AG04450 (cell line): ENCODE measurements around the gene ANKRD37. TPM values are rescaled to one million over a fixed set of nuclear protein-coding genes. Genes with fewer than 3 reads are reported as not detected.

Source experiments
- CTCF ChIA-PET: fragments of 300-600, 350-600 bp; formaldehyde crosslinking; extraction: SDS; loops from one replicate; lab custom pipeline; 2022; ENCODE audit warnings: antibody characterized with exemption, inconsistent platforms; lab: Charles Lee
- POLR2A ChIA-PET: fragments of 350-600 bp; formaldehyde crosslinking; extraction: SDS; loops from one replicate; lab custom pipeline; 2021; ENCODE audit warnings: antibody characterized with exemption, inconsistent platforms; lab: Yijun Ruan, JAX
- DNase-seq: peaks from one replicate; pipeline ENCODE4 v3.0.0-alpha.2; 2011; ENCODE audit warnings: low read depth, low spot score
- H3K27ac ChIP-seq: one replicate; pipeline ENCODE4 v1.5.1; 2012; ENCODE audit warnings: low read depth, low read length, control low read depth
- H3K27me3 ChIP-seq: one replicate; pipeline ENCODE4 v1.6.0; 2012; ENCODE audit warnings: low read length; ENCODE audit not compliant: control insufficient read depth, insufficient read depth
- H3K4me3 ChIP-seq: 2 replicates; pipeline ENCODE4 v1.5.1; 2011; ENCODE audit warnings: mild to moderate bottlenecking, low read depth, low read length, control low read depth
- H3K9me3 ChIP-seq: 2 replicates; pipeline ENCODE4 v1.5.1; 2012; ENCODE audit warnings: low read length; ENCODE audit not compliant: control insufficient read depth, insufficient read depth
- CTCF ChIP-seq: IDR thresholded peaks from 2 replicates; pipeline ENCODE4 v1.5.1; 2011; ENCODE audit warnings: low read depth, low read length, control low read depth, inconsistent platforms
- polyA minus RNA-seq: library from RNA; depleted of rRNA, polyadenylated mRNA; stranded (reverse); fragments of >200 nt; gene quantifications from 2 replicates; pipeline ENCODE4 v1.2.3, GENCODE V29; 2011; rRNA and poly(A)+ RNA removed
- polyA plus RNA-seq: library from polyadenylated mRNA; depleted of rRNA; stranded (reverse); fragments of >200 nt; gene quantifications from 2 replicates; pipeline ENCODE4 v1.2.3, GENCODE V29; 2011; rRNA removed

The ANKRD37 gene, protein sequence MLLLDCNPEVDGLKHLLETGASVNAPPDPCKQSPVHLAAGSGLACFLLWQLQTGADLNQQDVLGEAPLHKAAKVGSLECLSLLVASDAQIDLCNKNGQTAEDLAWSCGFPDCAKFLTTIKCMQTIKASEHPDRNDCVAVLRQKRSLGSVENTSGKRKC
- polyA plus RNA-seq (3.1 and 3.6 TPM in 2 replicates), polyA minus RNA-seq (1.3 and 2.3 TPM in 2 replicates)

DNA sequence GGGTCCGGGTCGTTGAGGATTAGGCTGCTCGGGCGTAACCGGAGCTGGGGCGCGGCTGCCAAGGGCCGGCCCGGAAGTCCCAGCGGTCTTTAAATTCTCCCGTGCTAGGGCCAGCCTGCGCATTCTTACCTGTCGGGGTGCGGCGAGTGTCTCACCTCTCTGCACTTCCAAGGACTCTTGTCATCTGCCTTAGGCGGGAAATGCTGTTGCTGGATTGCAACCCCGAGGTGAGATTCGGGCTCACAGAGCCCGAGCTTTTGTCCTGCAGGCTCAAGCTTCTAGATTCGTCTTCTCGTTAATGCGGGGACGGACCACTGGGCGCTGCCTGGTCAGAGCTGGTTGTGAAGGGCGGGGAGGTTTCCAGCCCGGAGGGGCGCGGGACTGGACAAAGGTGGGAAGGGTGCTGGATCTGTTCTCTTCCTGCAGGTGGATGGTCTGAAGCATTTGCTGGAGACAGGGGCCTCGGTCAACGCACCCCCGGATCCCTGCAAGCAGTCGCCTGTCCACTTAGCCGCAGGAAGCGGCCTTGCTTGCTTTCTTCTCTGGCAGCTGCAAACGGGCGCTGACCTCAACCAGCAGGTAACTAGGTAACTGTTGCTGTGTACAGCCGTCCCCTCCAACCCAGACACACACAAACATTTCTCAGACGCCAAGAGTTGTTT is at the start of gene ANKRD37:
TSS of gene ANKRD37 (plus strand) at position 118 of the 662 bp plus-strand sequence. CDS start at position 201, 83 bp downstream.
- no peak for TF ChIP-seq CTCF

GRCh38 chr4:185346975-185347601 is 49.6 kb upstream of the ANKRD37 start:
- Histone ChIP-seq H3K4me3 (no peak overlapping the region), H3K9me3 (no peaks in the 10 kb centered on the region), H3K27ac (no peak overlapping the region), H3K27me3 (no peaks in the 10 kb centered on the region)
- CTCF ChIA-PET: no interaction called here
- POLR2A ChIA-PET: no interaction called here
- TF ChIP-seq CTCF: no peak
- DNase-seq: peak; percentile 11

More for the DNA sequence above, at the start of gene ANKRD37:
- Histone ChIP-seq H3K9me3 (no peaks in the 10 kb centered on the region), H3K4me3 (peak within 1 kb of the TSS; percentile 73), H3K27me3 (no peaks in the 10 kb centered on the region), H3K27ac (peak within 1 kb of the TSS; percentile 93)
- no peak for DNase-seq
- ChIA-PET POLR2A (interaction anchor here (1.0 to 3.0 kb wide), 2 partner anchors 29 to 143 kb away, joined by 3 to 15 read pairs; partner anchors contain the start of gene UFSP2), CTCF (interaction anchor here (1.5 to 2.2 kb wide), 2 partner anchors 201 to 213 kb away, joined by 3 to 8 read pairs; no protein-coding TSS in a partner anchor)

GRCh38 chr4:185351691-185352090 is 45.0 kb upstream of the ANKRD37 start:
- no peak for DNase-seq
- no peak overlapping the region for H3K4me3 ChIP-seq
- ChIA-PET POLR2A (no interaction called here), CTCF (no interaction called here)
- TF ChIP-seq CTCF: no peak
- H3K27ac ChIP-seq: no peak overlapping the region
- no peaks in the 10 kb centered on the region for H3K9me3 ChIP-seq
- H3K27me3 ChIP-seq: no peaks in the 10 kb centered on the region

DNA sequence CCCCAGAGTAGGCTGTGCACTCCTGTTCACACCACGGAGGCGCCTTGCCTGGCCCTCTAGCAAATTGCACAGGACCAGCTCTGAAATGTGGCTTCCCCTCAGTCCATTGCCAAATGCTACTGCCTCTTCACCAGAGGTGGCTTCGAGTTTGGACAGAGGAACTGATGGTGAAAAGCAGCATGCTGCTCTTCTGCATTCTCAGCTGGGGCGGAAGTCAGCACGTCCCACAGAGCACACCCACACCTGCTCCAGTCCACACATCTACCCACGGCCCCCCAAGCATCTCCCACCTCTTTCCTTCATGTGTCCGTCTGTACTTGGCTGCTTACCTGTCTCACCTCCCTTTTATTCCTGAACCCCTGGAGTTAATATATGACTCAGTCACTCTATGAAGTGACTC is 44.4 kb upstream of the ANKRD37 start:
- Histone ChIP-seq H3K4me3 (no peak overlapping the region), H3K27ac (no peak overlapping the region), H3K9me3 (no peaks in the 10 kb centered on the region), H3K27me3 (no peaks in the 10 kb centered on the region)
- POLR2A ChIA-PET: no interaction called here
- CTCF ChIA-PET: no interaction called here
- no peak for DNase-seq
- TF ChIP-seq CTCF: no peak

DNA sequence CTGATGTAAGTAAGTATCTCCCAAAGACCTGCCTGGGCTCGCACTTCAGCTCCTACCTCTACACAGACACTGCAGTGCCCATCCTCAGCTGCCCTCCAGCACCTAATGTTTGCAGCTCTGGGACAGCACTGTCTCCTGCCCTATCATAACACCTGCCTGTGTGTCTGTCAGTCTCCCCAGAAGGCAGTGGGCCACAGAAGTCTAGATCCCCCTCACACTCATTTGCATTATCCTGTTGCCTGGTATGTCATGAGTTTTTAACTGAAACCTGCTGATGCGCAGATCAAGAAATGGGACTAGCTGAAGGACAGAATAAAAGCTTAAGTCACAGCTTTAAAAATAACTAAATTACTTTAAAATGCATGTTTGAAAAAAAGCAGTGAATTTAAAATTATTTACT is 43.9 kb upstream of the ANKRD37 start:
- Histone ChIP-seq H3K4me3 (no peak overlapping the region), H3K27me3 (no peaks in the 10 kb centered on the region), H3K9me3 (no peaks in the 10 kb centered on the region), H3K27ac (no peak overlapping the region)
- ChIA-PET CTCF (no interaction called here), POLR2A (no interaction called here)
- no peak for DNase-seq
- no peak for TF ChIP-seq CTCF
